Nephron progenitor cell (in vitro differentiated cells): ENCODE measurements around the gene SLAMF7.

Source experiments
- DNase-seq: peaks from one replicate; pipeline ENCODE4 v3.0.0; 2021
- H3K27ac Mint-ChIP-seq: 2 replicates; pipeline ENCODE4 v1.8.0; 2021; ENCODE audit warnings: mild to moderate bottlenecking, moderate library complexity, mixed read lengths
- H3K27me3 Mint-ChIP-seq: 2 replicates; pipeline ENCODE4 v1.8.0; 2021; ENCODE audit warnings: mild to moderate bottlenecking, low read depth, mixed read lengths; ENCODE audit not compliant: poor library complexity
- H3K36me3 Mint-ChIP-seq: 2 replicates; pipeline ENCODE4 v1.8.0; 2021; ENCODE audit warnings: low read depth, mixed read lengths
- H3K4me1 Mint-ChIP-seq: 2 replicates; pipeline ENCODE4 v1.8.0; 2021; ENCODE audit warnings: mixed read lengths
- H3K4me3 Mint-ChIP-seq: 2 replicates; pipeline ENCODE4 v1.8.0; 2021; ENCODE audit warnings: mild to moderate bottlenecking, moderate library complexity, mixed read lengths
- H3K9me3 Mint-ChIP-seq: 2 replicates; pipeline ENCODE4 v1.8.0; 2021; ENCODE audit warnings: mild to moderate bottlenecking, moderate library complexity, mixed read lengths
- CTCF ChIP-seq: fragments of 200-600 bp; sonication (generic); IDR thresholded peaks from 2 replicates; pipeline ENCODE4 v1.5.0; 2021; ENCODE audit warnings: antibody characterized with exemption

SLAMF7 gene

GRCh38 chr1:160795951-160796383, 56.9 kb downstream of the SLAMF7 start, which contains the start of gene LY9:
TSS of gene LY9 (plus strand) at chr1:160796174. CDS start at chr1:160796188, 14 bp downstream.
- H3K27me3 Mint-ChIP-seq: peaks cover 11% of the 10 kb centered on the region
- TF ChIP-seq CTCF: no peak
- H3K4me3 Mint-ChIP-seq: no peak within 1 kb of the TSS
- DNase-seq: no peak
- no peaks in the 10 kb centered on the region for H3K36me3 Mint-ChIP-seq
- H3K9me3 Mint-ChIP-seq: no peaks in the 10 kb centered on the region
- H3K27ac Mint-ChIP-seq: no peak within 1 kb of the TSS
- H3K4me1 Mint-ChIP-seq: no peaks in the 10 kb centered on the region

- DNase-seq: no peak
- Mint-ChIP-seq H3K4me3 (no peak overlapping the region), H3K9me3 (no peaks in the 10 kb centered on the region), H3K4me1 (no peaks in the 10 kb centered on the region), H3K27ac (no peak overlapping the region), H3K27me3 (peaks cover 11% of the 10 kb centered on the region), H3K36me3 (no peaks in the 10 kb centered on the region)
- no peak for TF ChIP-seq CTCF
These were observed 58.2 kb downstream of the SLAMF7 start for GRCh38 chr1:160797271-160797709.

GRCh38 chr1:160797861-160798273, 58.8 kb downstream of the SLAMF7 start:
- TF ChIP-seq CTCF: no peak
- no peak overlapping the region for H3K27ac Mint-ChIP-seq
- no peak overlapping the region for H3K4me3 Mint-ChIP-seq
- no peaks in the 10 kb centered on the region for H3K36me3 Mint-ChIP-seq
- peaks cover 2% of the 10 kb centered on the region for H3K9me3 Mint-ChIP-seq
- DNase-seq: no peak
- H3K27me3 Mint-ChIP-seq: peaks cover 11% of the 10 kb centered on the region
- no peaks in the 10 kb centered on the region for H3K4me1 Mint-ChIP-seq

GRCh38 chr1:160798439-160798838, 59.4 kb downstream of the SLAMF7 start:
- DNase-seq: no peak
- Mint-ChIP-seq H3K27ac (no peak overlapping the region), H3K4me3 (no peak overlapping the region), H3K27me3 (peaks cover 11% of the 10 kb centered on the region), H3K4me1 (no peaks in the 10 kb centered on the region), H3K36me3 (no peaks in the 10 kb centered on the region), H3K9me3 (peaks cover 5% of the 10 kb centered on the region)
- TF ChIP-seq CTCF: no peak

GRCh38 chr1:160799641-160800040, 60.6 kb downstream of the SLAMF7 start:
- no peak overlapping the region for H3K27ac Mint-ChIP-seq
- H3K9me3 Mint-ChIP-seq: peaks cover 12% of the 10 kb centered on the region
- H3K4me1 Mint-ChIP-seq: no peaks in the 10 kb centered on the region
- TF ChIP-seq CTCF: no peak
- H3K36me3 Mint-ChIP-seq: no peaks in the 10 kb centered on the region
- H3K27me3 Mint-ChIP-seq: peaks cover 11% of the 10 kb centered on the region
- H3K4me3 Mint-ChIP-seq: no peak overlapping the region
- DNase-seq: no peak

GRCh38 chr1:160800142-160800541, 61.1 kb downstream of the SLAMF7 start:
- no peak overlapping the region for H3K27ac Mint-ChIP-seq
- DNase-seq: no peak
- peaks cover 11% of the 10 kb centered on the region for H3K27me3 Mint-ChIP-seq
- H3K36me3 Mint-ChIP-seq: no peaks in the 10 kb centered on the region
- H3K9me3 Mint-ChIP-seq: peaks cover 17% of the 10 kb centered on the region
- H3K4me1 Mint-ChIP-seq: no peaks in the 10 kb centered on the region
- TF ChIP-seq CTCF: no peak
- no peak overlapping the region for H3K4me3 Mint-ChIP-seq
